Measurements from ENCODE around the gene TTC12. TPM values are rescaled to one million over a fixed set of nuclear protein-coding genes. Genes with fewer than 3 reads are reported as not detected.

Gene TTC12
- total and polyA plus RNA-seq, 10 of the 15 experiments (the other 5 are each of a cell fraction or from before 2014, with no cell fraction given), result 3.7 to 14.0 (median 8.1) TPM

- ChIA-PET SMC1A (ENCODE audit: uncharacterized antibody, unreplicated experiment) (interaction anchor here (1.1 kb wide), 1 partner anchor 29 kb away, joined by 3 read pairs; no protein-coding TSS in a partner anchor), RAD21 (ENCODE audit: unreplicated experiment) (no interaction called here), POLR2A (no interaction called here), CTCF (no interaction called here)
- DNase-seq (ENCODE audit: low read depth, low spot score) (no peak), FAIRE-seq (no peak), ATAC-seq (no peak)
- H3K79me2 ChIP-seq (ENCODE audit: control insufficient read depth, insufficient read depth, low read length), result no peaks in the 10 kb centered on the region
- no peak overlapping the region for H3K27ac ChIP-seq (ENCODE audit: control insufficient read depth, insufficient read depth)
- no peak overlapping the region for H3K4me2 ChIP-seq (ENCODE audit: control insufficient read depth, insufficient read depth)
- no peaks in the 10 kb centered on the region for H4K20me1 ChIP-seq (ENCODE audit: control insufficient read depth, insufficient read depth)
- intact Hi-C loops (cut with micrococcal nuclease; ENCODE audit: unreplicated experiment) (no loop called here), in situ Hi-C loops (cut with MboI) (no loop called here)
- no peaks in the 10 kb centered on the region for H3K4me1 ChIP-seq (ENCODE audit: control insufficient read depth, insufficient read depth, low read length)
- H3K9me3 ChIP-seq (replicated peaks; ENCODE audit: control insufficient read depth, insufficient read depth, low read length), result no peaks in the 10 kb centered on the region
- 86% methylated on average over 3 of the region's 3 CpGs for WGBS (ENCODE audit: insufficient coverage, insufficient replicate concordance, low lambda C conversion rate, missing lambda C conversion rate)
- peaks cover 1 to 5% of the 10 kb centered on the region in 2 experiments for H3K27me3 ChIP-seq (replicated peaks in 1 of 2; ENCODE audit: control insufficient read depth in 2 of 2, insufficient read depth in 2 of 2, low read length in 1 of 2)
- H2AFZ ChIP-seq (ENCODE audit: control insufficient read depth, low read depth, low read length), result no peak overlapping the region
- TF ChIP-seq NFYB (IDR thresholded peaks at IDR 0.05; ENCODE audit: insufficient read depth, low read depth, low read length) (no peak), EGR1 (IDR thresholded peaks at IDR 0.05; ENCODE audit: borderline replicate concordance in 1 of 2, low read depth in 2 of 2, low read length in 2 of 2) (no peak), CHD4 (IDR thresholded peaks at IDR 0.05) (no peak), EP300 (IDR thresholded peaks at IDR 0.05; ENCODE audit: borderline replicate concordance in 1 of 2, control insufficient read depth in 1 of 2, low read depth in 2 of 2, low read length in 2 of 2) (no peak)
- H3K36me3 ChIP-seq (ENCODE audit: control insufficient read depth in 2 of 2, insufficient read depth in 2 of 2, low read length in 1 of 2), result no peaks in the 10 kb centered on the region
- H3K4me3 ChIP-seq, result no peak overlapping the region
- H3K9ac ChIP-seq (ENCODE audit: control insufficient read depth, insufficient read depth, low read length), result no peak overlapping the region
- no TSS peak for BruUV-seq (replicated peaks)
Measured at GRCh38 chr11:113385749-113386148, 71.4 kb downstream of the TTC12 start.

GRCh38 chr11:113386866-113387265 lies 72.5 kb downstream of the TTC12 start:
- 31% methylated on average over 6 of the region's 6 CpGs for WGBS (ENCODE audit: insufficient coverage, insufficient replicate concordance, low lambda C conversion rate, missing lambda C conversion rate)
- H3K9me3 ChIP-seq (replicated peaks; ENCODE audit: control insufficient read depth, insufficient read depth, low read length), result no peaks in the 10 kb centered on the region
- intact Hi-C loops (cut with micrococcal nuclease; ENCODE audit: unreplicated experiment), result no loop called here
- ChIA-PET POLR2A (no interaction called here), RAD21 (ENCODE audit: unreplicated experiment) (no interaction called here), CTCF (no interaction called here), SMC1A (ENCODE audit: uncharacterized antibody, unreplicated experiment) (no interaction called here)
- no peak overlapping the region for H3K4me3 ChIP-seq
- H4K20me1 ChIP-seq (ENCODE audit: control insufficient read depth, insufficient read depth), result no peaks in the 10 kb centered on the region
- no peak overlapping the region for H3K27ac ChIP-seq (ENCODE audit: control insufficient read depth, insufficient read depth)
- H3K9ac ChIP-seq (ENCODE audit: control insufficient read depth, insufficient read depth, low read length), result no peak overlapping the region
- ATAC-seq (no peak), FAIRE-seq (no peak), DNase-seq (ENCODE audit: low read depth, low spot score) (no peak)
- no peak overlapping the region for H3K4me2 ChIP-seq (ENCODE audit: control insufficient read depth, insufficient read depth)
- no peaks in the 10 kb centered on the region for H3K79me2 ChIP-seq (ENCODE audit: control insufficient read depth, insufficient read depth, low read length)
- H3K4me1 ChIP-seq (ENCODE audit: control insufficient read depth, insufficient read depth, low read length), result no peaks in the 10 kb centered on the region
- in situ Hi-C loops (cut with MboI), result no loop called here
- peaks cover 1 to 4% of the 10 kb centered on the region in 2 experiments for H3K27me3 ChIP-seq (replicated peaks in 1 of 2; ENCODE audit: control insufficient read depth in 2 of 2, insufficient read depth in 2 of 2, low read length in 1 of 2)
- no TSS peak for BruUV-seq (replicated peaks)
- H3K36me3 ChIP-seq (ENCODE audit: control insufficient read depth in 2 of 2, insufficient read depth in 2 of 2, low read length in 1 of 2), result no peaks in the 10 kb centered on the region
- H2AFZ ChIP-seq (ENCODE audit: control insufficient read depth, low read depth, low read length), result no peak overlapping the region
- TF ChIP-seq E2F8 (IDR thresholded peaks at IDR 0.05; ENCODE audit: low read depth, partially characterized antibody), result no peak
- TF ChIP-seq TCF12 (IDR thresholded peaks at IDR 0.05; ENCODE audit: low read depth, low read length), result no peak
- no peak for TF ChIP-seq CUX1 (IDR thresholded peaks at IDR 0.05; ENCODE audit: insufficient replicate concordance, low read depth, low read length)
- TF ChIP-seq SUPT20H (IDR thresholded peaks at IDR 0.05; ENCODE audit: borderline replicate concordance, control insufficient read depth, low read depth, low read length), result no peak
- TF ChIP-seq POLR2AphosphoS5 (IDR thresholded peaks at IDR 0.05; ENCODE audit: low read length), result no peak
